GM19468 (cell line): ENCODE data around the gene SLC27A4.

Experiments
- ATAC-seq: cut with Tn5 transposase; IDR thresholded peaks from one replicate; pipeline ENCODE4 v1.9.1; 2021; ENCODE audit warnings: mild to moderate bottlenecking, moderate library complexity, moderate number of reproducible peaks; ENCODE audit not compliant: unreplicated experiment; ENCODE audit errors: extremely low read depth

The SLC27A4 gene

GRCh38 chr9:128388150-128388549, 47.8 kb downstream of the SLC27A4 start:
- ATAC-seq: no peak

- ATAC-seq: no peak
Measured at GRCh38 chr9:128389395-128390149, 49.2 kb downstream of the SLC27A4 start.

- ATAC-seq: no peak
Measured at GRCh38 chr9:128390150-128390812, 50.0 kb downstream of the SLC27A4 start.

DNA sequence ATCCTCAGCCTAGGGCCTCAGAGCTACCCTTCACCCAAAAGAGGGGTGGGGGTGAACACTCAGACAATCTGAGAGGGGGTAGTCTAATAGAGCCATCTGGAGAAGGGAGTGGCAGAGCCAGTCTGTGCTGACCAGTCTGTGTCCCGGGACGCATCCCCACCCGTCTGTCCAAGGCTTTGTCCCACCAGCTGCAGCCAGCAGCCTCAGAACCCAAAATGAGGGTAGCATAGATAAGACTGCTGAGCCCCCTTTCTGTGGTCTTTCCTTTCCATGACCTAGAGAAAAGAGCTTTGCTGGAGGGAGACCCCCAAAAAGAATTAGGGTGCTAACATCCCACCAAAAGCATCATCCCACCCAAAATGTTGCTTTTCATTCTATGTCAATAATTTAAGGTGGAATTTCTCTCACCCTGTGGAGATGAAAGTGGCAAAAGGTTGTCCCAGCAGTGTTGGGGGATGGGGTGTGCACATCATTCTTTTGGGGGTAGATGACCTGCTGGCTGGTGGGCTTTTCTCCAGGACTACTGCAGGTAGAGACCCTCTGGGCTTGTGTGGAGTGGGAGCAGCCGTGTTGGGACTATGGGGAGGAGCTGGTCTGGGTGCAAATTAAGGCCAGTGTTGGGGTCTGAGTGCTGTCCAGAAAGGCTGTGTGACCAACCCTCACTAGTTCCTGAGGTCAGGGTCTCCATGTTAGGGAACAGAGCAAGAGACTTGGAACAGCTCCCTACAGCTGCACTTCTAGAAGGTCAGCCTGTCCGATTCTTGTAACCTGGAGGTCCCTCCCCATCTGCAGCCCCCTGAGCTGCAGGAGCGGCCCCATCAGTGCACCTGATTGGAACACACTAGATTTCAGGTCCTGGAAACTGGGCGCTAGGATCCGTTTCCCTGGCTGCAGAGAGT, 50.7 kb downstream of the SLC27A4 start:
- no peak for ATAC-seq

GRCh38 chr9:128391956-128392301, 51.6 kb downstream of the SLC27A4 start:
- no peak for ATAC-seq

GRCh38 chr9:128392302-128393144, 52.2 kb downstream of the SLC27A4 start:
- no peak for ATAC-seq

- no peak for ATAC-seq
Measured at GRCh38 chr9:128393145-128393775, 52.9 kb downstream of the SLC27A4 start.

- no peak for ATAC-seq
Measured at GRCh38 chr9:128393970-128394369, 53.6 kb downstream of the SLC27A4 start.

GRCh38 chr9:128394379-128395168, 54.2 kb downstream of the SLC27A4 start:
- ATAC-seq: no peak

- no peak for ATAC-seq
Measured at GRCh38 chr9:128396970-128397613, 56.8 kb downstream of the SLC27A4 start.

DNA sequence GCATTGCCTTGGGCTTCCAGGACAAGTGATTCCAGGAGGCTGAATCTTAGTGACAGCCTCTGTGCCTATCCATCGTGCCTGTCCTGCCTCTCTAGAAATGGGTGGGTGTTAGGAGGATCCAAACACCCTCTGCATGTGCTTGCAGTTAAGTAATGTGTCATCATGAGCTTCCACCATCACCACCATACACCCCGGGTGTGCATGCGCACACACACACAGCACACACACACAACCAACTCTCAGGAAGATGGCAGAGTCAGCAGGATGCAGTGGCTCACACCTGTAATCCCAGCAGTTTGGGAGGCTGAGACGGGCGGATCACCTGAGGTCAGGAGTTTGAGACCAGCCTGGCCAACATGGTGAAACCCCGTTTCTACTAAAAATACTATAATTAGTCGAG, 57.5 kb downstream of the SLC27A4 start:
- ATAC-seq: no peak

- ATAC-seq: no peak
Measured at GRCh38 chr9:128399861-128400260, 59.5 kb downstream of the SLC27A4 start.

GRCh38 chr9:128404560-128404959, 64.2 kb downstream of the SLC27A4 start:
- no peak for ATAC-seq

- ATAC-seq: no peak
Measured at GRCh38 chr9:128405077-128405779, 64.9 kb downstream of the SLC27A4 start.

DNA sequence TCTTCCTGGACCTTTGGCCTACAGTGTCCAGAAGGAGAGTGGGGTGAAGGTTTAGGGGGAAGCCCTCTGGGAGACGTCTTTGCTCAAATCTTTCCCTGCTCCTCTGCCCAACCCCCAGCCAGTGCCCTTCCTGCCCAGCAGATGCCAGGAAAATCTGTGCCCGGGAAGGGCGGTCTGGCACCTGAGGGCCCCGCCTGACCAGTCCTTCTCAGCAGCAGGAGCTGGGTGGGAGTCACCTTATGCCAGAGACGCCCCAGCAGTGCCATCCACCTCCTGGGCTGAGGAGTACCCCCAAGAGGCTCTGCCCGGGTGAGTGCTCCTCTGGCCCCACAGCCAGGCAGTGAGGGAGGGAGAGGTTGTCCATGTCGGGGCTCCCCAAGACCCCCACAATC, 65.4 kb downstream of the SLC27A4 start:
- ATAC-seq: no peak

DNA sequence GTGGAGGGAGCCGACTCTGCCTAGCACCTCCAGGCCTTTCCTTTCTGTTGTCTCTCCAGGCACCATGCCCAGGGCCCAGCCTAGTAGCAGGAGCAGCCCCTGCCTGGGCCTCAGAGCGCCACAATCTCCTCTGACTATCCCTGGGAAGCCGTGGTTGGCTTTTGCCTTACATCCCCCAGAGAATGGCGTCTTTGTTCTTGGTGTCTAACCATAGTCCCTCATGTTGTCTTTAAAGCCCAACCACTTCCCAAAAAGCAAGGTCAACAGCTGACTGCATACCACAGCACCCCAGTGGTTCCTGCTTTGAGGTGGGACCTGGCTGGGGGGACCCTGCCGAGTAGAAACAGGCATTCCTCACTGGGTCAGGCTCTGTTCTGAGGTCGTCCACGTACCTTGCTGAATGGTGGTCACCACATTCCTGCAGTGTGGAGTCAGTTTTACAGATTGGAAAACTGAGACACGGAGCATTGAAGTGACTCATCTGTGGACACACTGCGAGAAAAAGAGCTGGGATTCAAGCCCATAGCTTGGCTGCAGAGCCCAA, 66.6 kb downstream of the SLC27A4 start:
- ATAC-seq: no peak

DNA sequence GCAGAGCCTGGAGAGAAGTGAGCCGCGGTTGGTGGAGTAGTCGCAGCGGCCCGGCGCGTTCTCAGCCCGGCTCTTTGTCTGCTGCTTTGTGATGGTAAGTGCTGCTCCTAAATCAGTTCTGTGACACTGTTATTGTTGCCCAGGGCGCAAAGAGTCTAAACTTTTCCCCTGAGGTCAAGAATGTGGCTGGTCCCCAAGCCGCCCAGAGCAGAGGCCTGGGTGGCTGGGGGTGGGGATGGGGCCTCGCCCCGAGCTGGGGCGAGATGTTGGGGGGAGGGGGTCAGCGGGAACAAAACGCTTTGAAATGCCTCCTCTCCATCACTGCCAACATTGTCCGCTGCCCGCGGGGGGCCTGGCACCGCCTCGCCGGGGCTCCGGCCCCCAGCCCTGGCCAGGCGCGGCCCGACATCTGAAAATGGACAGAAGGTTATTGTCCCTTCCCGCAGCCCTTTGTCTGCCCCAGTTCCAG, 68.7 kb downstream of the SLC27A4 start:
- no peak for ATAC-seq
